HG03060 (cell line): ENCODE measurements around the gene C15orf40.
"Not testable (repeated sequence)": the region's sequence is repeated elsewhere in the genome, so short reads cannot be mapped to it uniquely, and the experiment has no call there.

Experiments
- ATAC-seq: cut with Tn5 transposase; IDR thresholded peaks from one replicate; pipeline ENCODE4 v1.9.1; 2021; ENCODE audit warnings: low read depth, moderate number of reproducible peaks; ENCODE audit not compliant: unreplicated experiment

Gene C15orf40

DNA sequence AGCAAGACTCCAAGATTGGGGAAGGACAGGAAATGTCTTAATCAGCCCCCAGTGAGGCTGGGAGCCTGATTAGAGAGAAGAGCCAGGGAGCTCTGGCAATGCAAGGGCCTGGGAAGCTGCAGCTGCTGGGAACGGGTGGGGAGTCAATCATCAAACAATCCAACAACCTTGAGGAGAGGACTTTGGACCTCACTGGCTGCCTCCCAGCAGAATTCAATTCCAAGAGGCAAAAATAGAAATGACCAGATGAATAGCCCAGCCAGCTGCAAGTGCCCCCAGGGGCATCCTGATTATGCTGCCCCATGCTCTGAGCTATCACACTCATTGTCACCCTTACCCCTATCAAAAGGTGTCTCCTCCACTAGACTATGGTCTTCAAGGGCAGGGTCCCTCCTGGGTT is 52.8 kb downstream of the C15orf40 start:
- no peak for ATAC-seq

- no peak for ATAC-seq
These were observed 59.0 kb downstream of the C15orf40 start, which contains the start of gene HOMER2 for GRCh38 chr15:82952158-82953081. Gene HOMER2 (minus strand): TSS chr15:82952720. CDS start chr15:82952535, 185 bp downstream.

GRCh38 chr15:82951472-82952157 is 59.8 kb downstream of the C15orf40 start:
- ATAC-seq, result no peak

DNA sequence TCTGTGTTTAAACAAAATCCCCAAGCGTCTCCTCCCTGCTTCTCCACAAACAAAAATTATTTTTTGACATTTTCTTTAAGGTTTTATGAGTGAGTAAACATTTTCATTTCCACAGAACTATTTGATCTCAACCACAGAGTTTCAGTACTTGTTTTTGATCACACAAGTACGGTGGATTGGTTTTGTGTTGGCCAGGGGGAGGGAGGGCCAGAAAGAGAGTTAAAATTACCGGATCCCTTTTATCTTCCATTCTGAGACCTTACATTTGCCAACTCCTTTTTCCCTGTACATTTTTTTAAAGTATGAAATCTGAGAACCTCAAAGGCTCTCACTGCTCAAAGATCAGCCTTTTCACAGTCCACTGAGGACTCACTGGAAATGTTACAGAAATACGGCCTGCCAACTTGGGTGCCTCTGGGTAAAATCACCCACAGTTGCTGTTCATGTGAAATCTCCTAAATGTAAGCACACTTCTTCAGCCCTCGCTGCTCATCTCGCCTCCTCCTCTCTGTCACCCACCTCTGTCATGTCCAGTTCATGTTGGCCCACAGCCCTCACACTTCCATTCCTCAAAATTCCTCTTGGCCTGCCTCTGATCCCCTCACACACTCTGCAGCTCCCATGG is 60.6 kb downstream of the C15orf40 start:
- no peak for ATAC-seq

DNA sequence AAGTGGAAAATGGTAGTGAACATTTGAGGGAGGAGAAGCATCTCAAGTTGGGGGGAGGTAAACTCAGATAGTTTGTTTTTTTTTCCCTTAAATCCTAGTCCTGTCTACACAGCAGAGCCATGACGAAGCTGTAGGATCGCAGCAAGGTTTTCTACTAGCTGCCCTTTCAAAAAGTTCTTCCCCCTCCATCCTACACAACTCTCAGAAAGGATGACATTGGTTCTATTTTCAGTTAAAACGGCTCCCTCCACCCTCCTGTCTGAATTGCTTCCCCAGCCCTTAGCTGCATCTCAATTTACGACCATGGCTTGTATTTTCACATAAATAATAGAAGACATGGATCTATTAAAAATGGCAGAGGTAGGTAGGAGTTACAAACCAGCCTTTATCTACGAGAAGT is 61.1 kb downstream of the C15orf40 start:
- no peak for ATAC-seq

- no peak for ATAC-seq
These were observed 65.2 kb downstream of the C15orf40 start for GRCh38 chr15:82946155-82946701.

- ATAC-seq, result no peak
These were observed 66.1 kb downstream of the C15orf40 start for GRCh38 chr15:82945326-82945725.

DNA sequence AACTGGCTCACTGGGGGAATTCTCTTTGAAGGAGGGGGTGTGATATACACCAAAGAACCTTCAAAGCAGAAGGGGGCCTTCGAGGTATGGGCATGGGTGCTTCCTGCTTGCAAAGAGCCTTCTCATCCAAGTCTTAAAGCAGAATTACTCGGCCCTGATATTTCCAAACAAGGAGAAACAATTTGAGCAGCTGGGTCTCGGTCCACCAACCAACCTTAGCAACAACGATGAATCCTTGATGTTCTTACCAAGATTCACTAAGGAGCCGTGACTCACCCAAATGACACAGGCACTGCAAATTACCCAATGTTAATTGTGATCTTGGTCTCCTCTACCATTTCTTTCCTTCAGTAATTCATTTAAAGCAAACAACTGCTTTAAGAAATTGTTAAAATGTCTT is 66.6 kb downstream of the C15orf40 start:
- ATAC-seq, result no peak

GRCh38 chr15:82944056-82944455 is 67.4 kb downstream of the C15orf40 start:
- no peak for ATAC-seq

DNA sequence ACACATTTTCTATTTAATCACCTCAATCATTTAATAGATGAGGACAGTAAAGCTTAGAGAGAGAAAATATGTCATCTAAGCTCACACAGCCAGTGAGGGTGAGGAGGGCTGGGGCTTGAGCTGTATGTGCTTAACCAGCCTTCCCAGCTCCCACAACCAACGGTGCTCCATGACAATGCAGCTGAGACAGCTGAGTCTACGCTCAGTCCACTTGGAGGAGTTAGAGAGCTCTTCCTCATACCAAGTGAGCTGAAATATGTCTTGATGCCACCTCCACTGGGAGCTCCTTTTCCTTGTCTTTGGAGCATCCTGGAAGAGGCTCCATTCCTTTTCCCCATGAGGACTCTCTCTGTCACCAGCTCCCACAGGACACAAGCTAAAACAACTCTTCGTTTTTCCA is 68.3 kb downstream of the C15orf40 start:
- no peak for ATAC-seq

GRCh38 chr15:82942691-82943090 is 68.7 kb downstream of the C15orf40 start:
- no peak for ATAC-seq

GRCh38 chr15:82939678-82940077 is 71.8 kb downstream of the C15orf40 start:
- ATAC-seq, result not testable (repeated sequence)
